ENCODE measurements around the gene PHLPP1. TPM values are rescaled to one million over a fixed set of nuclear protein-coding genes. Genes with fewer than 3 reads are reported as not detected.

The PHLPP1 gene
- total RNA-seq, 1 donor from 2014 or later = 18.0 TPM

DNA sequence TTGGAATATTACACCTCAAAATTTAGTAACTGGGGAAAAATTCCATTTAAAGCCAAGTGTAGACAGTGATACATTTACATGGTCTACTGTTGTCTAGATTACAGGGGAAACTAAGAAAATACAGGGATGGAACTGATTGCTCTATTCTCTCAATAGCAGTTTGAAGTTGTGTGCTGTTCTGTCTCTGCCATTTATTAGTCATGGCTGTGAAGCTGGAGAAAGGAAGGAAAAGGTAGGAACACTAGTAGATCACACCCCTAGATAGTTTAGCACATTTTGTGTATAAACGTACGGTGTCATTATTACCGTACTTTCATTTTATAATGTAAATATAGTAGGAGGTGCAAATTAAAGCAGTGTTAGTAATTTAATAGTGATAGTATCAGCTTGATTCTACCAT, 170.5 kb downstream of the PHLPP1 start:
- TF ChIP-seq, protein P1, sequence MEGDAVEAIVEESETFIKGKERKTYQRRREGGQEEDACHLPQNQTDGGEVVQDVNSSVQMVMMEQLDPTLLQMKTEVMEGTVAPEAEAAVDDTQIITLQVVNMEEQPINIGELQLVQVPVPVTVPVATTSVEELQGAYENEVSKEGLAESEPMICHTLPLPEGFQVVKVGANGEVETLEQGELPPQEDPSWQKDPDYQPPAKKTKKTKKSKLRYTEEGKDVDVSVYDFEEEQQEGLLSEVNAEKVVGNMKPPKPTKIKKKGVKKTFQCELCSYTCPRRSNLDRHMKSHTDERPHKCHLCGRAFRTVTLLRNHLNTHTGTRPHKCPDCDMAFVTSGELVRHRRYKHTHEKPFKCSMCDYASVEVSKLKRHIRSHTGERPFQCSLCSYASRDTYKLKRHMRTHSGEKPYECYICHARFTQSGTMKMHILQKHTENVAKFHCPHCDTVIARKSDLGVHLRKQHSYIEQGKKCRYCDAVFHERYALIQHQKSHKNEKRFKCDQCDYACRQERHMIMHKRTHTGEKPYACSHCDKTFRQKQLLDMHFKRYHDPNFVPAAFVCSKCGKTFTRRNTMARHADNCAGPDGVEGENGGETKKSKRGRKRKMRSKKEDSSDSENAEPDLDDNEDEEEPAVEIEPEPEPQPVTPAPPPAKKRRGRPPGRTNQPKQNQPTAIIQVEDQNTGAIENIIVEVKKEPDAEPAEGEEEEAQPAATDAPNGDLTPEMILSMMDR (IDR thresholded peaks at IDR 0.05; ENCODE audit: unreplicated experiment) = no peak
- H3K9me3 Mint-ChIP-seq (ENCODE audit: low read depth) = no peaks in the 10 kb centered on the region
- no peaks in the 10 kb centered on the region for H3K36me3 Mint-ChIP-seq (ENCODE audit: insufficient read depth)
- no peak overlapping the region for H3K27ac Mint-ChIP-seq
- no peak overlapping the region for H3K4me3 Mint-ChIP-seq (ENCODE audit: low read depth)
- H3K27me3 Mint-ChIP-seq = no peaks in the 10 kb centered on the region
- no peak for DNase-seq (ENCODE audit: low spot score, unreplicated experiment)
- H3K4me1 Mint-ChIP-seq (ENCODE audit: low read depth) = peaks cover 33% of the 10 kb centered on the region

DNA sequence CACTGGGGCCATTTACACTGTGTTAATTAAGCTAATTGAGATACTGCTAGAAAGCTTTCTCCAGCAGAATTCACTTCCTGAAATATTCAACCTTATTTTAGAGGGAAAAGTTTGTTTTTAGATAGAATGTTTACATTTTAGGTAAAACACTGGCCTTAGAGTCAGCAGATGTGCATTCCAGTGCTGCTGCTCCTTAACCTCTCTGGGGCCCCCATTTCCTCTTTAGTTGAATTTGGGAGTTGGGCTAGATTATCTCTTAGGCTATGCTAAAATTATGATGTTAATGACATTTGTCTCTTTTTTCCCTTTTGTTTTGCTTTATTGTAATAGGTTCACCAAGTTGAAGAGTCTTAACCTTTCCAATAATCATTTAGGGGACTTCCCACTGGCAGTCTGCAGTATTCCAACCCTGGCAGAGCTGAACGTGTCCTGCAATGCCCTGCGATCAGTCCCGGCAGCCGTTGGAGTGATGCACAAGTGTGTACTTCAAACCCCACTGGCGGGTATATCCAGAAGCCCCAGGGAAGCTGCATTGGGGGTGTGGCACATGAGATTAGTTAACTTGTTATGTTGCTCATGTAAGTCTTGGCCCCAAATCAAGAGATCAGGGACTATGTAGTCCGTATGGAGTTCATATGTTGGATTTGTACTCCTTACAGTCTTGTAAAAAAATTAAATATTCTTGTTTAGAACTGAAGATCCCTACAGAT, 179.5 kb downstream of the PHLPP1 start:
- Mint-ChIP-seq H3K27me3 (no peaks in the 10 kb centered on the region), H3K9me3 (ENCODE audit: low read depth) (no peaks in the 10 kb centered on the region), H3K27ac (no peak overlapping the region), H3K36me3 (ENCODE audit: insufficient read depth) (peaks cover 11% of the 10 kb centered on the region), H3K4me1 (ENCODE audit: low read depth) (peaks cover 11% of the 10 kb centered on the region), H3K4me3 (ENCODE audit: low read depth) (no peak overlapping the region)
- no peak for DNase-seq (ENCODE audit: low spot score, unreplicated experiment)
- TF ChIP-seq, protein P1 (IDR thresholded peaks at IDR 0.05; ENCODE audit: unreplicated experiment) = no peak

DNA sequence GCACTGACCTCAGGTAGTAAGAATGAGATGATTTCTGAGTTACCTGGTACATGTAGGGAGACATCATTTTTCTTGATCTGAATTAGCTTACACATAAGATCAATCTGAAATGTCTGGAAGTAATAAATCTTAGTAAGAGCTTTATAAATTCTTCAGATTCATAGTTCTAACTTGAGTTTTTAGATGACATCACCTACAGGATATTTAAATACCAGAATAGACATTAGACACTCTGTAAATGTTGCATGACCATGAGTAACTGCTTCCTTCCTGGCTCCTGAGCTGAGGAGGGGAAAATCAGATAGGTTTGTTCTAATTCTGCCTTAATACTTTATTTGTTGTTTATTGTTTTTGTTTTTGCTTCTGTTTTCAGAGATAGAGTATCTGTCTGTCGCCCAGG, 181.8 kb downstream of the PHLPP1 start:
- no peaks in the 10 kb centered on the region for H3K27me3 Mint-ChIP-seq
- H3K4me3 Mint-ChIP-seq (ENCODE audit: low read depth) = no peak overlapping the region
- peaks cover 4% of the 10 kb centered on the region for H3K4me1 Mint-ChIP-seq (ENCODE audit: low read depth)
- no peaks in the 10 kb centered on the region for H3K9me3 Mint-ChIP-seq (ENCODE audit: low read depth)
- DNase-seq (ENCODE audit: low spot score, unreplicated experiment) = no peak
- peaks cover 13% of the 10 kb centered on the region for H3K36me3 Mint-ChIP-seq (ENCODE audit: insufficient read depth)
- H3K27ac Mint-ChIP-seq = no peak overlapping the region
- TF ChIP-seq, protein P1 (IDR thresholded peaks at IDR 0.05; ENCODE audit: unreplicated experiment) = no peak

DNA sequence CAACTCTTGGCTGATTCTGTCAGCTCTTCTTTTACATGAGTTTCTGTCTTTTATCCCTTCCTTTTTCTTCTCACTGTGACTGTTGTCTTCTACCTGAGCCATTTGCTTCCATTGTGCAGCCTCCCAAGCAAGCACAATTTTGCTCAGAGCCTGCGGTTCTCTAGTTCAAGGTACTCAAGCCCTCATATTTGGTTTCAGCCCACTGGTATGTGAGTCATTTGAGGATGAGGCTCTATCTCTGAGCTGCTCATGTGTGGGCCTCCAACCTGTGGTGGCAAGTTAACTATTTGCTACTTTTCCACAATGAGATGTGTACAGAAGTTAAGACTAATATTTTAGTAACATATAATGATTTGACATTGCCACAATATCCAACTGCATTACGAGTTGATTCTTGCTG, 183.0 kb downstream of the PHLPP1 start:
- no peak for DNase-seq (ENCODE audit: low spot score, unreplicated experiment)
- peaks cover 4% of the 10 kb centered on the region for H3K4me1 Mint-ChIP-seq (ENCODE audit: low read depth)
- H3K4me3 Mint-ChIP-seq (ENCODE audit: low read depth) = no peak overlapping the region
- no peak overlapping the region for H3K27ac Mint-ChIP-seq
- peaks cover 19% of the 10 kb centered on the region for H3K36me3 Mint-ChIP-seq (ENCODE audit: insufficient read depth)
- TF ChIP-seq, protein P1 (IDR thresholded peaks at IDR 0.05; ENCODE audit: unreplicated experiment) = no peak
- H3K27me3 Mint-ChIP-seq = no peaks in the 10 kb centered on the region
- H3K9me3 Mint-ChIP-seq (ENCODE audit: low read depth) = no peaks in the 10 kb centered on the region

DNA sequence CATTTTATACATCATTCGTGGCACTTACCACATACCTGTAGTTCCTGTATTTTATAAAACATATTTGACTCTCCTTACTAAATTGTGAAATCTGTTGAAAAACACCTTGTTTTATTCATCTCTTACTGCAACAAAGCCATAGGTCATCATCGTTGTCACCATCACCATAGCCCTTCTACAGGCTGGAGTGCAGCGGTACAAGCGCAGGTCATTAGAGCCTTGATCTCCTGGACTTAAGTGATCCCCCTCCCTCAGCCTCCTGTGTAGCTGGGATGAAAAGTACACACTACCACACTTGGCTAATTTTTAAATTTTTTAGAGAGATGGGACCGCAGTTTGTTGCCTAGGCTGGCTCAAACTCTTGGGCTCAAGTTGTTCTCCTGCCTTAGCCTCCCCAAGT, 184.2 kb downstream of the PHLPP1 start:
- TF ChIP-seq, protein P1 (IDR thresholded peaks at IDR 0.05; ENCODE audit: unreplicated experiment) = no peak
- Mint-ChIP-seq H3K4me3 (ENCODE audit: low read depth) (no peak overlapping the region), H3K36me3 (ENCODE audit: insufficient read depth) (peaks cover 19% of the 10 kb centered on the region), H3K27ac (no peak overlapping the region), H3K9me3 (ENCODE audit: low read depth) (no peaks in the 10 kb centered on the region), H3K4me1 (ENCODE audit: low read depth) (peaks cover 7% of the 10 kb centered on the region), H3K27me3 (no peaks in the 10 kb centered on the region)
- DNase-seq (ENCODE audit: low spot score, unreplicated experiment) = no peak
